Fibroblast of lung (primary cell): Measurements from ENCODE around the gene CABCOCO1. TPM values are rescaled to one million over a fixed set of nuclear protein-coding genes. Genes with fewer than 3 reads are reported as not detected.
"Not testable (repeated sequence)": the region's sequence is repeated elsewhere in the genome, so short reads cannot be mapped to it uniquely, and the experiment has no call there.

Source experiments
- DNase-seq, 2 donors: peaks; one replicate each; pipeline versions ENCODE4 v3.0.0 to v3.0.0-alpha.2; 2010; ENCODE audit warnings: low read depth in 2 of 2
- H2AFZ ChIP-seq: 2 replicates; pipeline ENCODE4 v1.5.1; 2012; ENCODE audit warnings: low read length, control low read depth, inconsistent platforms
- H3K27ac ChIP-seq: 2 replicates; pipeline ENCODE4 v1.5.1; 2011; ENCODE audit warnings: low read length, control low read depth; ENCODE audit not compliant: insufficient read depth
- H3K27me3 ChIP-seq: 2 replicates; pipeline ENCODE4 v1.5.1; 2011; ENCODE audit warnings: mild to moderate bottlenecking, low read length; ENCODE audit not compliant: control insufficient read depth, insufficient read depth
- H3K36me3 ChIP-seq: 2 replicates; pipeline ENCODE4 v1.5.1; 2011; ENCODE audit warnings: low read length; ENCODE audit not compliant: control insufficient read depth, insufficient read depth
- H3K4me1 ChIP-seq: 2 replicates; pipeline ENCODE4 v1.5.1; 2011; ENCODE audit warnings: low read length; ENCODE audit not compliant: control insufficient read depth, insufficient read depth; ENCODE audit errors: extremely low read depth
- H3K4me2 ChIP-seq: 2 replicates; pipeline ENCODE4 v1.5.1; 2011; ENCODE audit warnings: low read length, control low read depth; ENCODE audit not compliant: insufficient read depth; ENCODE audit errors: extremely low read depth
- H3K4me3 ChIP-seq, 4 experiments: fragments of 200-600 bp in 1 of 4; sonication (generic) in 1 of 4; replicated peaks in 1 of 4; 2 replicates each; pipeline ENCODE4 v1.5.1; 2011 to 2016; ENCODE audit warnings: low read length in 4 of 4, low read depth in 3 of 4, mild to moderate bottlenecking in 3 of 4, control low read depth in 2 of 4, inconsistent platforms in 1 of 4, mixed read lengths in 1 of 4; ENCODE audit not compliant: insufficient read depth in 1 of 4; ENCODE audit errors: control extremely low read depth in 1 of 4
- H3K79me2 ChIP-seq: 2 replicates; pipeline ENCODE4 v1.5.1; 2012; ENCODE audit warnings: mild to moderate bottlenecking, low read length, inconsistent platforms; ENCODE audit not compliant: control insufficient read depth, insufficient read depth
- H3K9ac ChIP-seq: 2 replicates; pipeline ENCODE4 v1.5.1; 2011; ENCODE audit warnings: mild to moderate bottlenecking, low read length, control low read depth; ENCODE audit not compliant: insufficient read depth
- H3K9me3 ChIP-seq: 2 replicates; pipeline ENCODE4 v1.5.1; 2012; ENCODE audit warnings: low read depth, low read length; ENCODE audit not compliant: control insufficient read depth, insufficient read depth
- H4K20me1 ChIP-seq: 2 replicates; pipeline ENCODE4 v1.5.1; 2011; ENCODE audit warnings: low read length; ENCODE audit not compliant: control insufficient read depth, insufficient read depth; ENCODE audit errors: extremely low read depth
- CTCF ChIP-seq, 2 donors: IDR thresholded peaks in 1 of 2; conservative IDR thresholded peaks in 1 of 2; 1 replicate in 1 of 2; 2 replicates in 1 of 2; pipeline ENCODE4 v1.5.1; 2011 to 2012; ENCODE audit warnings: low read length in 2 of 2, control low read depth in 1 of 2, inconsistent platforms in 1 of 2, low read depth in 1 of 2, mild to moderate bottlenecking in 1 of 2
- EZH2 ChIP-seq: IDR thresholded peaks from 2 replicates; pipeline ENCODE4 v1.5.1; 2012; ENCODE audit warnings: low read length, control low read depth, mild to moderate bottlenecking; ENCODE audit errors: missing control alignments
- polyA plus RNA-seq, 2 donors: library from polyadenylated mRNA; depleted of rRNA in 1 of 2; stranded (reverse) in 1 of 2; unstranded in 1 of 2; fragments of >200 nt; gene quantifications; 2 replicates each; pipeline ENCODE4 v1.2.1, GENCODE V29; 2011 to 2012; ENCODE audit warnings: missing spikeins in 1 of 2
- total RNA-seq: library from RNA; depleted of rRNA; stranded (reverse); fragments of >200 nt; gene quantifications from 2 replicates; pipeline ENCODE4 v1.2.1, GENCODE V29; 2014

Gene CABCOCO1
- total and polyA plus RNA-seq, 2 donors (not counting 1 experiment from before 2014, with no cell fraction given): 0.83 to 1.6 TPM

- Histone ChIP-seq H3K27me3 (no peaks in the 10 kb centered on the region), H3K4me3 (no peak overlapping the region), H3K4me2 (no peak overlapping the region), H3K9me3 (no peaks in the 10 kb centered on the region), H3K79me2 (no peaks in the 10 kb centered on the region), H3K27ac (no peak overlapping the region), H3K9ac (no peak overlapping the region), H4K20me1 (no peaks in the 10 kb centered on the region), H3K4me1 (no peaks in the 10 kb centered on the region), H2AFZ (no peak overlapping the region), H3K36me3 (no peaks in the 10 kb centered on the region)
- TF ChIP-seq CTCF (conservative IDR thresholded peaks at IDR 0.05 in 1 of 2, IDR thresholded peaks at IDR 0.05 in 1 of 2; ENCODE audit: low read depth in 1 of 2, low read length in 2 of 2) (no peak), EZH2 (no peak)
- no peak for DNase-seq
These were observed 58.7 kb downstream of the CABCOCO1 start for GRCh38 chr10:61721431-61721830.

GRCh38 chr10:61725221-61725620 is 62.5 kb downstream of the CABCOCO1 start:
- DNase-seq, H3K79me2 ChIP-seq, H3K27me3 ChIP-seq, H3K4me2 ChIP-seq, H3K9me3 ChIP-seq, H2AFZ ChIP-seq, H3K36me3 ChIP-seq, H3K4me3 ChIP-seq, H3K9ac ChIP-seq, H3K27ac ChIP-seq, H4K20me1 ChIP-seq, H3K4me1 ChIP-seq: not testable (repeated sequence)

- Histone ChIP-seq H3K4me2 (no peak overlapping the region), H3K27me3 (no peaks in the 10 kb centered on the region), H3K4me1 (no peaks in the 10 kb centered on the region), H4K20me1 (no peaks in the 10 kb centered on the region), H3K27ac (no peak overlapping the region), H3K9me3 (no peaks in the 10 kb centered on the region), H3K79me2 (no peaks in the 10 kb centered on the region), H3K4me3 (no peak overlapping the region), H2AFZ (no peak overlapping the region), H3K36me3 (no peaks in the 10 kb centered on the region), H3K9ac (no peak overlapping the region)
- no peak for TF ChIP-seq EZH2
- TF ChIP-seq CTCF (conservative IDR thresholded peaks at IDR 0.05 in 1 of 2, IDR thresholded peaks at IDR 0.05 in 1 of 2; ENCODE audit: low read depth in 1 of 2, low read length in 2 of 2): no peak
- no peak for DNase-seq
These were observed 66.9 kb downstream of the CABCOCO1 start for GRCh38 chr10:61729596-61729995.
